Measurements from ENCODE around the gene SULF2.

DNA sequence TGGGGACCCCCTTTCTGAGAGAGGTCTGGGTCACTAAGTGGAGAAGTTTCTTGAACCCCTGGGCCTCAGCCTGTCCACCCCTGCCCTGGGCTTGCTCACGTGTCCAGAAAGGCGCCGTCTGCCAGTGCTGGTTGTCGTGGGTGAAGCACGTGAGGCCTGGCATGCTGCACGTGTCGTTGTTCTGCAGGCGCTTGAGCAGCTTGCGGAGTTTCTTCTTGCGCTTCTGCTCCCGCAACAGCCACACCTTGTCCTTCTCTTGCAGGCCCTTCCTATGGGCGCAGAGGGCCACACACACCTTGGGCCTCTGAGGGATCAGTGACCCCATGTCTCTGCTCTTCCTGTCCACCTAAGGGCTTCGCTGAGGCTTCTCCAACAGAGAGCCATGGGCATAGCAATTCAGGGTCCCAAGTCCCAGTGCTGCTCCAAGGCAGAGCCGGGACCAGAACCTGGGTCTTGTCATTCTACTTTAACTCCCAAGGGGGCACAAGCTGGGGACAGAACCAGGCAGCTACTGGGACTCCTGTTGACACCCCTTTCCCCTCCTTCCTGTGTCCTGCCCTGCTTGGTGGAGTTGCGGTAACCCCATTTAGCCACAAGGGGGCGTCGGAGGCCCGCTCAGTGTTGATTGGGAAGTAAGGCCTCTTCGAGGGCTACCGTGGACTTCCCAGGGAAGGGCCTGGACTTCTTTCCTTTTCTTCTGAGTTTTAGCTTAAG lies 121.8 kb downstream of the SULF2 start:
- TF ChIP-seq, protein P1, sequence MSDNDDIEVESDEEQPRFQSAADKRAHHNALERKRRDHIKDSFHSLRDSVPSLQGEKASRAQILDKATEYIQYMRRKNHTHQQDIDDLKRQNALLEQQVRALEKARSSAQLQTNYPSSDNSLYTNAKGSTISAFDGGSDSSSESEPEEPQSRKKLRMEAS (IDR thresholded peaks at IDR 0.05): no peak
- TF ChIP-seq, protein P2, sequence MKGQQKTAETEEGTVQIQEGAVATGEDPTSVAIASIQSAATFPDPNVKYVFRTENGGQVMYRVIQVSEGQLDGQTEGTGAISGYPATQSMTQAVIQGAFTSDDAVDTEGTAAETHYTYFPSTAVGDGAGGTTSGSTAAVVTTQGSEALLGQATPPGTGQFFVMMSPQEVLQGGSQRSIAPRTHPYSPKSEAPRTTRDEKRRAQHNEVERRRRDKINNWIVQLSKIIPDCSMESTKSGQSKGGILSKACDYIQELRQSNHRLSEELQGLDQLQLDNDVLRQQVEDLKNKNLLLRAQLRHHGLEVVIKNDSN (IDR thresholded peaks at IDR 0.05): no peak
- no peak for TF ChIP-seq TAF1 (IDR thresholded peaks at IDR 0.05; ENCODE audit: low read depth)
- no peak for TF ChIP-seq EGR1 (IDR thresholded peaks at IDR 0.05)
- TF ChIP-seq, protein P3, sequence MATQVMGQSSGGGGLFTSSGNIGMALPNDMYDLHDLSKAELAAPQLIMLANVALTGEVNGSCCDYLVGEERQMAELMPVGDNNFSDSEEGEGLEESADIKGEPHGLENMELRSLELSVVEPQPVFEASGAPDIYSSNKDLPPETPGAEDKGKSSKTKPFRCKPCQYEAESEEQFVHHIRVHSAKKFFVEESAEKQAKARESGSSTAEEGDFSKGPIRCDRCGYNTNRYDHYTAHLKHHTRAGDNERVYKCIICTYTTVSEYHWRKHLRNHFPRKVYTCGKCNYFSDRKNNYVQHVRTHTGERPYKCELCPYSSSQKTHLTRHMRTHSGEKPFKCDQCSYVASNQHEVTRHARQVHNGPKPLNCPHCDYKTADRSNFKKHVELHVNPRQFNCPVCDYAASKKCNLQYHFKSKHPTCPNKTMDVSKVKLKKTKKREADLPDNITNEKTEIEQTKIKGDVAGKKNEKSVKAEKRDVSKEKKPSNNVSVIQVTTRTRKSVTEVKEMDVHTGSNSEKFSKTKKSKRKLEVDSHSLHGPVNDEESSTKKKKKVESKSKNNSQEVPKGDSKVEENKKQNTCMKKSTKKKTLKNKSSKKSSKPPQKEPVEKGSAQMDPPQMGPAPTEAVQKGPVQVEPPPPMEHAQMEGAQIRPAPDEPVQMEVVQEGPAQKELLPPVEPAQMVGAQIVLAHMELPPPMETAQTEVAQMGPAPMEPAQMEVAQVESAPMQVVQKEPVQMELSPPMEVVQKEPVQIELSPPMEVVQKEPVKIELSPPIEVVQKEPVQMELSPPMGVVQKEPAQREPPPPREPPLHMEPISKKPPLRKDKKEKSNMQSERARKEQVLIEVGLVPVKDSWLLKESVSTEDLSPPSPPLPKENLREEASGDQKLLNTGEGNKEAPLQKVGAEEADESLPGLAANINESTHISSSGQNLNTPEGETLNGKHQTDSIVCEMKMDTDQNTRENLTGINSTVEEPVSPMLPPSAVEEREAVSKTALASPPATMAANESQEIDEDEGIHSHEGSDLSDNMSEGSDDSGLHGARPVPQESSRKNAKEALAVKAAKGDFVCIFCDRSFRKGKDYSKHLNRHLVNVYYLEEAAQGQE (IDR thresholded peaks at IDR 0.05; ENCODE audit: low read depth): no peak
- no peak for TF ChIP-seq EP300 (IDR thresholded peaks at IDR 0.05; ENCODE audit: borderline replicate concordance)
- TF ChIP-seq YY1 (IDR thresholded peaks at IDR 0.05; ENCODE audit: low read depth): no peak
